Breast epithelium (tissue), 3 donors: ENCODE measurements around the gene GGT5.
"Not testable (repeated sequence)": the region's sequence is repeated elsewhere in the genome, so short reads cannot be mapped to it uniquely, and the experiment has no call there.

Experiments
- CTCF ChIP-seq, 3 donors: fragments of 450-650 bp; IDR thresholded peaks; one replicate each; pipeline ENCODE4 v1.5.1; 2016 to 2017; ENCODE audit warnings: antibody characterized with exemption in 3 of 3, mild to moderate bottlenecking in 3 of 3, moderate library complexity in 3 of 3
- POLR2AphosphoS5 ChIP-seq, 3 donors: sonication (generic); formaldehyde crosslinking; IDR thresholded peaks; one replicate each; pipeline ENCODE4 v1.6.1; 2017; ENCODE audit warnings: antibody characterized with exemption in 3 of 3

GRCh38 chr22:24245584-24246561, 991 bp upstream of the GGT5 start:
- not testable (repeated sequence) for TF ChIP-seq CTCF (IDR thresholded peaks at IDR 0.05)
- TF ChIP-seq POLR2AphosphoS5 (IDR thresholded peaks at IDR 0.05), result peak; percentile 27 to 90 (median 71)
